Endothelial cell of umbilical vein (primary cell): ENCODE data around the gene RGL4. TPM values are rescaled to one million over a fixed set of nuclear protein-coding genes. Genes with fewer than 3 reads are reported as not detected.

ENCODE experiments used
- BruUV-seq: library from RNA; stranded (reverse); fragments of 400-500 nt; replicated peaks from 2 replicates; lab custom pipeline; 2021; lab: Mats Ljungman, UMichigan
- CTCF ChIA-PET: fragments of 300-600, 350-600 bp; sonication (Branson Sonifier 250); formaldehyde crosslinking; loops from one replicate; lab custom pipeline; 2021; ENCODE audit warnings: antibody characterized with exemption, inconsistent platforms; lab: Charles Lee
- POLR2A ChIA-PET: fragments of 300-600, 350-600 bp; sonication (Branson Sonifier 250); formaldehyde crosslinking; loops from one replicate; lab custom pipeline; 2021; ENCODE audit warnings: antibody characterized with exemption, inconsistent platforms; lab: Charles Lee
- DNase-seq: peaks from one replicate; pipeline ENCODE4 v3.0.0-alpha.2; 2011; ENCODE audit warnings: low read depth, low spot score
- FAIRE-seq: peaks from 2 replicates; lab custom pipeline; 2011; peaks lifted over from hg19 to GRCh38; lab: Jason Lieb, UNC
- H2AFZ ChIP-seq: 2 replicates; pipeline ENCODE4 v1.6.0; 2012; ENCODE audit warnings: low read depth, low read length, control low read depth, inconsistent platforms
- H3K27ac ChIP-seq: 2 replicates; pipeline ENCODE4 v1.5.1; 2011; ENCODE audit warnings: low read depth, mild to moderate bottlenecking, control low read depth, low read length, moderate library complexity; ENCODE audit not compliant: insufficient read depth
- H3K27me3 ChIP-seq, 2 experiments: 2 replicates each; pipeline versions ENCODE4 v1.6.0 to v1.6.1; 2011; ENCODE audit warnings: low read length in 2 of 2, mixed read lengths in 1 of 2; ENCODE audit not compliant: control insufficient read depth in 2 of 2, insufficient read depth in 2 of 2
- H3K36me3 ChIP-seq, 2 experiments: 2 replicates in 1 of 2; 3 replicates in 1 of 2; pipeline ENCODE4 v1.5.1; 2011; ENCODE audit warnings: low read length in 2 of 2, mild to moderate bottlenecking in 1 of 2, moderate library complexity in 1 of 2; ENCODE audit not compliant: control insufficient read depth in 2 of 2, insufficient read depth in 2 of 2; ENCODE audit errors: extremely low read depth in 1 of 2
- H3K4me1 ChIP-seq: 3 replicates; pipeline ENCODE4 v1.5.1; 2011; ENCODE audit warnings: mild to moderate bottlenecking, low read length; ENCODE audit not compliant: control insufficient read depth, insufficient read depth; ENCODE audit errors: extremely low read depth
- H3K4me2 ChIP-seq: 2 replicates; pipeline ENCODE4 v1.6.1; 2011; ENCODE audit warnings: low read length, control low read depth, mixed read lengths; ENCODE audit not compliant: insufficient read depth
- H3K4me3 ChIP-seq, 3 experiments: fragments of 200-600 bp in 1 of 3; sonication (generic), shearing (Covaris generic) in 1 of 3; replicated peaks in 1 of 3; 2 replicates each; pipeline ENCODE4 v1.5.1; 2011 to 2016; ENCODE audit warnings: control low read depth in 3 of 3, low read length in 3 of 3, mild to moderate bottlenecking in 2 of 3, inconsistent platforms in 1 of 3, low read depth in 1 of 3, moderate library complexity in 1 of 3; ENCODE audit not compliant: insufficient read depth in 1 of 3
- H3K79me2 ChIP-seq: 2 replicates; pipeline ENCODE4 v1.6.0; 2012; ENCODE audit warnings: low read length, inconsistent platforms; ENCODE audit not compliant: control insufficient read depth, insufficient read depth
- H3K9ac ChIP-seq: replicated peaks from 2 replicates; pipeline ENCODE3; 2011; ENCODE audit warnings: low read length, control low read depth; ENCODE audit not compliant: insufficient read depth; ENCODE audit errors: extremely low read depth
- H3K9me1 ChIP-seq: replicated peaks from 3 replicates; pipeline ENCODE4 v1.6.0; 2011; ENCODE audit warnings: mild to moderate bottlenecking, low read length; ENCODE audit not compliant: control insufficient read depth, insufficient read depth; ENCODE audit errors: extremely low read depth
- H3K9me3 ChIP-seq: replicated peaks from 2 replicates; pipeline ENCODE4 v1.5.1; 2012; ENCODE audit warnings: low read length, inconsistent platforms; ENCODE audit not compliant: control insufficient read depth, insufficient read depth
- H4K20me1 ChIP-seq: replicated peaks from 2 replicates; pipeline ENCODE3; 2011; ENCODE audit warnings: mild to moderate bottlenecking, low read length; ENCODE audit not compliant: control insufficient read depth, insufficient read depth; ENCODE audit errors: extremely low read depth
- CTCF ChIP-seq, 2 donors: IDR thresholded peaks; 1 replicate in 1 of 2; 2 replicates in 1 of 2; pipeline ENCODE4 v1.5.1; 2011; ENCODE audit warnings: low read length in 2 of 2, mild to moderate bottlenecking in 2 of 2, moderate library complexity in 2 of 2, control low read depth in 1 of 2, inconsistent platforms in 1 of 2, low read depth in 1 of 2; ENCODE audit not compliant: insufficient read depth in 1 of 2; ENCODE audit errors: extremely low read depth in 1 of 2
- EZH2 ChIP-seq: IDR thresholded peaks from 2 replicates; pipeline ENCODE4 v1.6.1; 2012; ENCODE audit warnings: borderline replicate concordance, low read depth, mild to moderate bottlenecking, moderate library complexity, low read length, inconsistent platforms; ENCODE audit not compliant: severe bottlenecking
- GATA2 ChIP-seq: IDR thresholded peaks from 2 replicates; pipeline ENCODE4 v1.7.0; 2011; ENCODE audit warnings: low read depth, mild to moderate bottlenecking, moderate library complexity, mixed read lengths, low read length; ENCODE audit not compliant: insufficient read length, insufficient read depth
- JUN ChIP-seq: IDR thresholded peaks from 2 replicates; pipeline ENCODE4 v1.6.1; 2011; ENCODE audit warnings: borderline replicate concordance, low read depth; ENCODE audit not compliant: insufficient read length, insufficient read depth
- MAX ChIP-seq: IDR thresholded peaks from 2 replicates; pipeline ENCODE4 v1.6.1; 2011; ENCODE audit not compliant: insufficient read depth, insufficient read length
- MYC ChIP-seq: IDR thresholded peaks from one replicate; pipeline ENCODE4 v1.6.1; 2011; ENCODE audit warnings: mild to moderate bottlenecking, low read depth, low read length
- POLR2A ChIP-seq: IDR thresholded peaks from 2 replicates; pipeline ENCODE4 v1.6.1; 2012; ENCODE audit warnings: low read depth, mild to moderate bottlenecking, control low read depth, low read length
- POLR2AphosphoS5 ChIP-seq: IDR thresholded peaks from 2 replicates; pipeline ENCODE4 v1.6.1; 2012; ENCODE audit warnings: low read depth, mild to moderate bottlenecking, control low read depth, low read length, moderate library complexity; ENCODE audit not compliant: insufficient read depth
- dilution Hi-C: fragments of 300-500 bp; cut with MboI; formaldehyde crosslinking; loops from one replicate; pipeline ENCODE4 v1.15.0; 2019; ENCODE audit warnings: low sequenced_read_pairs; ENCODE audit not compliant: extremely low pct_ligation_motif_present
- intact Hi-C: fragments of 100-400 bp; cut with micrococcal nuclease; formaldehyde crosslinking; loops from one replicate; pipeline ENCODE4 v1.10.0; 2022
- polyA plus RNA-seq, 4 experiments: library from polyadenylated mRNA; depleted of rRNA in 3 of 4; stranded (reverse) in 3 of 4; unstranded in 1 of 4; fragments of >200 nt; gene quantifications; 2 replicates each; pipeline versions ENCODE4 v1.2.1 to v1.2.3, GENCODE V29; 2011 to 2012; ENCODE audit warnings: missing spikeins in 1 of 4
- total RNA-seq: library from RNA; stranded (reverse); gene quantifications from 2 replicates; pipeline ENCODE4 v1.2.3, GENCODE V29; 2021

The RGL4 gene
- total and polyA plus RNA-seq, 2 donors (not counting 3 experiments of a cell fraction or from before 2014, with no cell fraction given), result not detected

GRCh38 chr22:23683545-23683944 is 7.3 kb upstream of the RGL4 start:
- DNase-seq (no peak), FAIRE-seq (no peak)
- dilution Hi-C loops, result no loop called here
- ChIA-PET POLR2A (no interaction called here), CTCF (no interaction called here)
- Histone ChIP-seq H3K4me1 (no peaks in the 10 kb centered on the region), H3K27ac (no peak overlapping the region), H3K27me3 (no peaks in the 10 kb centered on the region), H3K9me3 (no peaks in the 10 kb centered on the region), H3K9me1 (no peaks in the 10 kb centered on the region), H3K4me2 (no peak overlapping the region), H3K4me3 (no peak overlapping the region), H3K79me2 (no peaks in the 10 kb centered on the region), H3K36me3 (peaks cover 0 to 6% of the 10 kb centered on the region in 2 experiments), H3K9ac (no peak overlapping the region), H4K20me1 (no peaks in the 10 kb centered on the region), H2AFZ (no peak overlapping the region)
- no TSS peak for BruUV-seq
- TF ChIP-seq EZH2, result no peak
- no peak for TF ChIP-seq GATA2
- no peak for TF ChIP-seq JUN
- no peak for TF ChIP-seq POLR2A
- TF ChIP-seq MYC, result no peak
- no peak for TF ChIP-seq POLR2AphosphoS5
- intact Hi-C loops, result no loop called here

GRCh38 chr22:23684026-23684425 is 6.8 kb upstream of the RGL4 start:
- ChIA-PET POLR2A (no interaction called here), CTCF (no interaction called here)
- no peaks in the 10 kb centered on the region for H3K9me3 ChIP-seq
- dilution Hi-C loops (no loop called here), intact Hi-C loops (no loop called here)
- H3K79me2 ChIP-seq, result no peaks in the 10 kb centered on the region
- H3K27me3 ChIP-seq, result no peaks in the 10 kb centered on the region
- TF ChIP-seq POLR2AphosphoS5, result no peak
- TF ChIP-seq EZH2, result no peak
- no peak for TF ChIP-seq GATA2
- TF ChIP-seq POLR2A, result no peak
- no peak for TF ChIP-seq MAX
- no peak for TF ChIP-seq CTCF (IDR thresholded peaks at IDR 0.05; ENCODE audit: extremely low read depth in 1 of 2, insufficient read depth in 1 of 2, low read depth in 1 of 2, low read length in 2 of 2)
- peaks cover 0 to 6% of the 10 kb centered on the region in 2 experiments for H3K36me3 ChIP-seq
- no peak for FAIRE-seq
- H3K9me1 ChIP-seq, result no peaks in the 10 kb centered on the region
- H3K4me2 ChIP-seq, result no peak overlapping the region
- DNase-seq, result no peak
- no peak overlapping the region for H2AFZ ChIP-seq
- H3K4me1 ChIP-seq, result no peaks in the 10 kb centered on the region
- H3K27ac ChIP-seq, result no peak overlapping the region
- no TSS peak for BruUV-seq
- H3K9ac ChIP-seq, result no peak overlapping the region
- H4K20me1 ChIP-seq, result no peaks in the 10 kb centered on the region
- H3K4me3 ChIP-seq, result no peak overlapping the region
